ENCODE results near the gene EPS8L1. TPM values are rescaled to one million over a fixed set of nuclear protein-coding genes. Genes with fewer than 3 reads are reported as not detected.

Gene EPS8L1
- total RNA-seq, 2 donors from 2014 or later = 22.1 to 23.3 TPM

DNA sequence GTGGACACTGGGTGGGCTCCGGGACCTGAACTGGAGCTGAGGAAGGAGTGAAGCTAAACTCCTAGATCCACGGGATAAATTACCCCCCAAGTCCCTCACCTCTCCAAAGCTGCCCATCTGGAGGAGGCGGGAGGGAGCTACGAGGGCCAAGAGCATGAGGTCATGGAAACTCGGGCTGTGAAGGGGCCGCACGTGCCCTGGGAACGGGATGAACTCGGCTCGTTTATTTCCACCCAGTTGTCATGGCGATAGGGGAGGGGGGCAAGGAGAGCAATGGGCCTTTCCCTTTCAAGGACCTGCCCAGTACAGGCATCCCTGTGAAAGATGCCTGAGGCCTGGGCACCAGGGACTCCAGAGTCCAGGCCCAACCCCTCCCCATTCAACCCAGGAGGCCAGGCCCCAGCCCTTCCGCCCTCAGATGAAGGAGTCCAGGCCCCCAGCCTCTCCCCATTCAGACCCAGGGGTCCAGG, 37.9 kb downstream of the EPS8L1 start:
- WGBS, 2 donors = 9 to 22% methylated on average over 9 to 11 of the region's 12 CpGs
- Histone ChIP-seq H3K9me3 (no peaks in the 10 kb centered on the region), H3K36me3 (replicated peaks in 1 of 2; ENCODE audit: insufficient read depth in 1 of 2, low read depth in 2 of 2) (no peaks in the 10 kb centered on the region), H3K27ac (peak overlapping the region in 3 of 4 donors; percentile 34 to 71 (median 67)), H3K4me1 (peaks cover 47% of the 10 kb centered on the region), H3K4me3 (no peak overlapping the region), H3K27me3 (no peaks in the 10 kb centered on the region)
- peak; percentile 77 to 90 (median 80) for DNase-seq
- peak; percentile 19 for ATAC-seq
- TF ChIP-seq POLR2A (IDR thresholded peaks at IDR 0.05) (no peak), CTCF (IDR thresholded peaks at IDR 0.05) (no peak)
- intact Hi-C loops (cut with DNase I) = no loop called here

DNA sequence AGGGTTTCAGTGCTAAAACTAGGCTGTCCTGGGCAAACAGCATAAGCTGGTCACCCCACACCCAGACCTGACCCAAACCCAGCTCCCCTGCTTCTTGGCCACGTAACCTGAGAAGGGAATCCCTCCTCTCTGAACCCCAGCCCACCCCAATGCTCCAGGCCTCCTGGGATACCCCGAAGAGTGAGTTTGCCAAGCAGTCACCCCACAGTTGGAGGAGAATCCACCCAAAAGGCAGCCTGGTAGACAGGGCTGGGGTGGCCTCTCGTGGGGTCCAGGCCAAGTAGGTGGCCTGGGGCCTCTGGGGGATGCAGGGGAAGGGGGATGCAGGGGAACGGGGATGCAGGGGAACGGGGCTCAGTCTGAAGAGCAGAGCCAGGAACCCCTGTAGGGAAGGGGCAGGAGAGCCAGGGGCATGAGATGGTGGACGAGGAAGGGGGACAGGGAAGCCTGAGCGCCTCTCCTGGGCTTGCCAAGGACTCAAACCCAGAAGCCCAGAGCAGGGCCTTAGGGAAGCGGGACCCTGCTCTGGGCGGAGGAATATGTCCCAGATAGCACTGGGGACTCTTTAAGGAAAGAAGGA, 39.0 kb downstream of the EPS8L1 start:
- H3K36me3 ChIP-seq (replicated peaks in 1 of 2; ENCODE audit: insufficient read depth in 1 of 2, low read depth in 2 of 2) = no peaks in the 10 kb centered on the region
- peak overlapping the region in 1 of 4 donors; percentile 67 for H3K27ac ChIP-seq
- DNase-seq (no peak), ATAC-seq (no peak)
- H3K9me3 ChIP-seq = no peaks in the 10 kb centered on the region
- H3K27me3 ChIP-seq = no peaks in the 10 kb centered on the region
- no peak overlapping the region for H3K4me3 ChIP-seq
- peaks cover 48% of the 10 kb centered on the region for H3K4me1 ChIP-seq
- TF ChIP-seq POLR2A (IDR thresholded peaks at IDR 0.05) (no peak), CTCF (IDR thresholded peaks at IDR 0.05) (no peak)
- 87 to 88% methylated on average over 9 of the region's 9 CpGs for WGBS, 2 donors
- intact Hi-C loops (cut with DNase I) = no loop called here

- WGBS, 2 donors = 58 to 62% methylated on average over 13 of the region's 13 CpGs
- Histone ChIP-seq H3K4me1 (peaks cover 48% of the 10 kb centered on the region), H3K9me3 (no peaks in the 10 kb centered on the region), H3K27ac (peak overlapping the region in 2 of 4 donors; percentile 71 to 78), H3K27me3 (no peaks in the 10 kb centered on the region), H3K4me3 (no peak overlapping the region), H3K36me3 (replicated peaks in 1 of 2; ENCODE audit: insufficient read depth in 1 of 2, low read depth in 2 of 2) (no peaks in the 10 kb centered on the region)
- no peak for ATAC-seq
- TF ChIP-seq CTCF (IDR thresholded peaks at IDR 0.05) = no peak
- no peak for TF ChIP-seq POLR2A (IDR thresholded peaks at IDR 0.05)
- intact Hi-C loops (cut with DNase I) = no loop called here
- no peak for DNase-seq
Observed at GRCh38 chr19:55115446-55116065, 39.9 kb downstream of the EPS8L1 start.

GRCh38 chr19:55116232-55116858, 40.7 kb downstream of the EPS8L1 start:
- Histone ChIP-seq H3K36me3 (replicated peaks in 1 of 2; ENCODE audit: insufficient read depth in 1 of 2, low read depth in 2 of 2) (no peaks in the 10 kb centered on the region), H3K27ac (peak overlapping the region; percentile 37 to 78 (median 65)), H3K4me1 (peaks cover 48% of the 10 kb centered on the region), H3K9me3 (no peaks in the 10 kb centered on the region), H3K27me3 (no peaks in the 10 kb centered on the region), H3K4me3 (peak overlapping the region; percentile 58 to 71)
- DNase-seq = peak; percentile 33 to 67 (median 42)
- no peak for ATAC-seq
- no peak for TF ChIP-seq CTCF (IDR thresholded peaks at IDR 0.05)
- peak in 1 of 3 donors; percentile 48 for TF ChIP-seq POLR2A (IDR thresholded peaks at IDR 0.05)
- intact Hi-C loops (cut with DNase I) = no loop called here
- 2 to 3% methylated on average over 25 of the region's 25 CpGs for WGBS, 2 donors

Measured in body of pancreas (tissue), 4 donors.